Pancreas (tissue), 10 donors: ENCODE data around the gene TAPBP. TPM values are rescaled to one million over a fixed set of nuclear protein-coding genes. Genes with fewer than 3 reads are reported as not detected.

Experiments used
- ATAC-seq, 4 donors: fragments of 200-7000 bp; cut with Tn5 transposase; one replicate each; pipeline versions ENCODE4 v1.8.0 to v1.9.1; 2020; ENCODE audit warnings: mild to moderate bottlenecking in 4 of 4, moderate library complexity in 4 of 4
- DNase-seq, 6 donors: peaks; one replicate each; pipeline ENCODE4 v3.0.0-alpha.2; 2020
- FAIRE-seq: peaks from 2 replicates; lab custom pipeline; 2012; peaks lifted over from hg19 to GRCh38; lab: Jason Lieb, UNC
- H3K27ac ChIP-seq, 4 donors: fragments of 200-600 bp; sonication (generic); 1 replicate in 3 of 4; 2 replicates in 1 of 4; pipeline versions ENCODE4 v1.5.0 to v1.8.0; 2020
- H3K27me3 ChIP-seq, 4 donors: fragments of 200-600 bp; one replicate each; pipeline ENCODE4 v1.8.0; 2021
- H3K36me3 ChIP-seq, 3 donors: fragments of 200-600 bp; sonication (generic) in 1 of 3; one replicate each; pipeline versions ENCODE4 v1.5.0 to v1.8.0; 2020 to 2021
- H3K4me1 ChIP-seq, 3 donors: fragments of 200-600 bp; one replicate each; pipeline ENCODE4 v1.8.0; 2021
- H3K4me3 ChIP-seq, 4 donors: fragments of 200-600 bp; sonication (generic) in 2 of 4; one replicate each; pipeline versions ENCODE4 v1.5.0 to v1.8.0; 2020 to 2021
- H3K9me3 ChIP-seq, 4 donors: fragments of 200-600 bp; one replicate each; pipeline ENCODE4 v1.8.0; 2021
- CTCF ChIP-seq, 4 donors: fragments of 200-600 bp; sonication (generic) in 3 of 4; IDR thresholded peaks; one replicate each; pipeline versions ENCODE4 v1.5.0 to v1.8.0; 2021; ENCODE audit warnings: antibody characterized with exemption in 4 of 4
- WGBS, 2 donors: extraction: QIAGEN DNeasy Blood & Tissue Kit; methylation state at CpG; one replicate each; pipeline ENCODE4 v1.1.7; 2013; 5-methylcytosine and 5-hydroxymethylcytosine counted together
- intact Hi-C, 3 donors: fragments of 100-400 bp; cut with DNase I; formaldehyde crosslinking; loops; one replicate each; pipeline versions ENCODE4 v1.11.1 to v1.14.2; 2022
- microRNA-seq, 2 donors: library from miRNA; unstranded; fragments of <30 nt; microRNA quantifications; one replicate each; pipeline versions ENCODE4 to v1.1.0, GENCODE V29; 2019 to 2020
- polyA plus RNA-seq, 2 donors: library from polyadenylated mRNA; stranded (reverse); fragments of 200-250 nt; gene quantifications; one replicate each; pipeline ENCODE4 v1.2.3, GENCODE V29; 2013
- total RNA-seq, 6 donors: library from RNA; stranded (reverse); fragmentation: NEBNext Ultra II Directional in 4 of 6; extraction: Animal tissue kit (Norgen Biotek cat#: 25700) in 4 of 6; gene quantifications; one replicate each; pipeline versions ENCODE4 v1.2.1 to v1.2.4, GENCODE V29; 2021 to 2023
- donor health status: healthy with polysubstance abuse.
- donor health status: DM: no; HTN: no; CAD: no; lungs with moderate emphysema.
- donor health status: DM: no; HTN: no; CAD: no.
- donor health status: control.
- donor health status: control.
- donor health status: Bipolar disorder and iron deficiency.
- donor health status: DM: yes; HTN: yes; CAD: no.
- donor health status: DM: no; HTN: no; CAD: no.
- donor health status: DM: no; HTN: no; CAD: no.
- donor health status: DM: yes; HTN: yes; CAD: no.

The TAPBP gene
- total and polyA plus RNA-seq, 8 donors: 28.0 to 152 (median 41.2) TPM

GRCh38 chr6:33252759-33253158 is 61.1 kb downstream of the TAPBP start:
- peaks cover 0 to 6% (median 0%) of the 10 kb centered on the region in 3 donors for H3K4me1 ChIP-seq
- H3K9me3 ChIP-seq: no peaks in the 10 kb centered on the region
- no peak for FAIRE-seq
- peaks cover 0 to 9% (median 5%) of the 10 kb centered on the region in 3 donors for H3K36me3 ChIP-seq
- no peak for TF ChIP-seq CTCF (IDR thresholded peaks at IDR 0.05)
- ATAC-seq: no peak
- no peak overlapping the region for H3K27ac ChIP-seq
- no peak overlapping the region for H3K4me3 ChIP-seq
- H3K27me3 ChIP-seq: no peaks in the 10 kb centered on the region
- DNase-seq: no peak
- intact Hi-C loops: no loop called here

- Histone ChIP-seq H3K4me1 (peaks cover 0 to 6% (median 0%) of the 10 kb centered on the region in 3 donors), H3K36me3 (peaks cover 0 to 5% (median 0%) of the 10 kb centered on the region in 3 donors), H3K27ac (no peak overlapping the region), H3K4me3 (no peak overlapping the region), H3K9me3 (no peaks in the 10 kb centered on the region), H3K27me3 (no peaks in the 10 kb centered on the region)
- TF ChIP-seq CTCF (IDR thresholded peaks at IDR 0.05): no peak
- WGBS, 2 donors: 81 to 88% methylated on average over 6 of the region's 6 CpGs
- ATAC-seq: no peak
- no peak for FAIRE-seq
- intact Hi-C loops: no loop called here
- no peak for DNase-seq
These were observed 62.4 kb downstream of the TAPBP start for GRCh38 chr6:33251395-33252012.

- H3K4me3 ChIP-seq: no peak overlapping the region
- H3K27me3 ChIP-seq: no peaks in the 10 kb centered on the region
- peaks cover 0 to 5% (median 0%) of the 10 kb centered on the region in 3 donors for H3K36me3 ChIP-seq
- TF ChIP-seq CTCF (IDR thresholded peaks at IDR 0.05): no peak
- WGBS, 2 donors: 93 to 96% methylated on average over 13 of the region's 13 CpGs
- no peaks in the 10 kb centered on the region for H3K9me3 ChIP-seq
- no peak for ATAC-seq
- H3K4me1 ChIP-seq: peaks cover 0 to 6% (median 0%) of the 10 kb centered on the region in 3 donors
- H3K27ac ChIP-seq: no peak overlapping the region
- no peak for FAIRE-seq
- no peak for DNase-seq
- intact Hi-C loops: no loop called here
These were observed 63.1 kb downstream of the TAPBP start for GRCh38 chr6:33250731-33251130.

GRCh38 chr6:33249732-33250630 is 63.9 kb downstream of the TAPBP start:
- 13 to 20% methylated on average over 15 of the region's 15 CpGs for WGBS, 2 donors
- no peak for FAIRE-seq
- peak in 5 of 6 donors; percentile 21 to 62 (median 35) for DNase-seq

More at GRCh38 chr6:33249732-33250630, 63.9 kb downstream of the TAPBP start:
- peak overlapping the region; percentile 73 to 87 (median 80) for H3K27ac ChIP-seq
- no peak for TF ChIP-seq CTCF (IDR thresholded peaks at IDR 0.05)
- peak overlapping the region; percentile 24 to 54 (median 38) for H3K4me3 ChIP-seq
- peaks cover 0 to 6% (median 0%) of the 10 kb centered on the region in 3 donors for H3K4me1 ChIP-seq
- intact Hi-C loops: loop anchor here in 2 of 3 donors (5.0 kb wide), 2 partner anchors 88 to 238 kb away; no protein-coding TSS in a partner anchor
- ATAC-seq: no peak
- H3K27me3 ChIP-seq: no peaks in the 10 kb centered on the region
- peaks cover 0 to 3% (median 0%) of the 10 kb centered on the region in 3 donors for H3K36me3 ChIP-seq
- no peaks in the 10 kb centered on the region for H3K9me3 ChIP-seq

Small RNAs within 50 kb of the gene (microRNA-seq; reads per million reads assigned to microRNA genes)
- gene MIR6834 (0 reads per million in 2 donors), gene MIR6873 (0 reads per million in 2 donors)

Other genes starting within 250 kb of the TAPBP start
- 100 to 1,000 TPM in 1 of 6 donors, 10 to 100 TPM in 2, 1 to 10 TPM in 3; 8.7 to 162 (median 13.5) TPM for gene HLA-DPA1, start 240.4 kb downstream of the TAPBP start, total RNA-seq
- gene HLA-DPA1, start 240.4 kb downstream of the TAPBP start, polyA plus RNA-seq: 1 to 10 TPM; 5.5 to 9.1 TPM
- 100 to 1,000 TPM in 1 of 6 donors, 10 to 100 TPM in 5; 11.8 to 156 (median 23.3) TPM for gene HLA-DPB1, start 238.1 kb downstream of the TAPBP start, total RNA-seq
- gene HLA-DPB1, start 238.1 kb downstream of the TAPBP start, polyA plus RNA-seq: 10 to 100 TPM; 16.7 to 20.8 TPM
- under 1 TPM; 0.15 to 0.75 (median 0.36) TPM for gene COL11A2, start 121.6 kb downstream of the TAPBP start, total RNA-seq
- 1 to 10 TPM; 2.9 to 3.1 TPM for gene COL11A2, start 121.6 kb downstream of the TAPBP start, polyA plus RNA-seq
- gene RXRB, start 113.4 kb downstream of the TAPBP start, total RNA-seq: 10 to 100 TPM; 20.1 to 30.9 (median 21.9) TPM
- 10 to 100 TPM; 48.8 to 68.3 TPM for gene RXRB, start 113.4 kb downstream of the TAPBP start, polyA plus RNA-seq
- gene SLC39A7, start 113.2 kb downstream of the TAPBP start, total RNA-seq: 10 to 100 TPM; 41.6 to 87.5 (median 64.5) TPM
- 100 to 1,000 TPM in 1 of 2 donors, 10 to 100 TPM in 1; 53.9 to 111 TPM for gene SLC39A7, start 113.2 kb downstream of the TAPBP start, polyA plus RNA-seq
- gene HSD17B8, start 109.4 kb downstream of the TAPBP start, total RNA-seq: 10 to 100 TPM; 20.9 to 47.3 (median 31.4) TPM
- gene HSD17B8, start 109.4 kb downstream of the TAPBP start, polyA plus RNA-seq: 10 to 100 TPM; 36.2 to 47.4 TPM
- gene RING1, start 105.6 kb downstream of the TAPBP start, total RNA-seq: 10 to 100 TPM; 15.0 to 28.0 (median 20.1) TPM
- gene RING1, start 105.6 kb downstream of the TAPBP start, polyA plus RNA-seq: 10 to 100 TPM; 47.4 to 57.6 TPM
- gene VPS52, start 42.2 kb downstream of the TAPBP start, total RNA-seq: 10 to 100 TPM; 23.2 to 37.5 (median 24.8) TPM
- 10 to 100 TPM; 50.1 to 62.2 TPM for gene VPS52, start 42.2 kb downstream of the TAPBP start, polyA plus RNA-seq
- gene RPS18, start 42.0 kb downstream of the TAPBP start, total RNA-seq: 1,000 to 10,000 TPM; 1,052 to 2,464 (median 1,700) TPM
- 1,000 to 10,000 TPM; 2,817 to 3,510 TPM for gene RPS18, start 42.0 kb downstream of the TAPBP start, polyA plus RNA-seq
- 1 to 10 TPM; 2.1 to 5.4 (median 2.6) TPM for gene B3GALT4, start 37.0 kb downstream of the TAPBP start, total RNA-seq
- 1 to 10 TPM; 5.6 to 8.7 TPM for gene B3GALT4, start 37.0 kb downstream of the TAPBP start, polyA plus RNA-seq
- gene WDR46, start 24.8 kb downstream of the TAPBP start, total RNA-seq: 10 to 100 TPM; 17.7 to 28.8 (median 26.2) TPM
- gene WDR46, start 24.8 kb downstream of the TAPBP start, polyA plus RNA-seq: 10 to 100 TPM; 90.1 to 96.8 TPM
- gene PFDN6, start 24.5 kb downstream of the TAPBP start, total RNA-seq: 10 to 100 TPM in 5 of 6 donors, 1 to 10 TPM in 1; 9.7 to 19.9 (median 19.0) TPM
- gene PFDN6, start 24.5 kb downstream of the TAPBP start, polyA plus RNA-seq: 100 to 1,000 TPM in 1 of 2 donors, 10 to 100 TPM in 1; 76.2 to 119 TPM
- 10 to 100 TPM; 24.5 to 70.8 (median 30.2) TPM for gene RGL2, start 15.1 kb downstream of the TAPBP start, total RNA-seq
- 100 to 1,000 TPM in 1 of 2 donors, 10 to 100 TPM in 1; 87.3 to 121 TPM for gene RGL2, start 15.1 kb downstream of the TAPBP start, polyA plus RNA-seq
- 10 to 100 TPM in 2 of 6 donors, 1 to 10 TPM in 4; 6.7 to 13.1 (median 9.3) TPM for gene ZBTB22, start 3.7 kb upstream of the TAPBP start, total RNA-seq
- gene ZBTB22, start 3.7 kb upstream of the TAPBP start, polyA plus RNA-seq: 10 to 100 TPM; 10.8 to 14.3 TPM
- 10 to 100 TPM; 12.9 to 22.5 (median 15.6) TPM for gene DAXX, start 8.9 kb upstream of the TAPBP start, total RNA-seq
- gene DAXX, start 8.9 kb upstream of the TAPBP start, polyA plus RNA-seq: 10 to 100 TPM; 18.1 to 24.6 TPM
- gene KIFC1, start 77.7 kb upstream of the TAPBP start, total RNA-seq: 1 to 10 TPM in 1 of 6 donors, under 1 TPM in 5; 0.14 to 1.5 (median 0.52) TPM
- gene KIFC1, start 77.7 kb upstream of the TAPBP start, polyA plus RNA-seq: under 1 TPM; 0.19 to 0.42 TPM
- gene PHF1, start 96.9 kb upstream of the TAPBP start, total RNA-seq: 10 to 100 TPM; 28.5 to 68.0 (median 47.2) TPM
- 100 to 1,000 TPM; 143 to 192 TPM for gene PHF1, start 96.9 kb upstream of the TAPBP start, polyA plus RNA-seq
- 10 to 100 TPM; 65.0 to 99.6 (median 78.1) TPM for gene CUTA, start 104.0 kb upstream of the TAPBP start, total RNA-seq
- gene CUTA, start 104.0 kb upstream of the TAPBP start, polyA plus RNA-seq: 100 to 1,000 TPM in 1 of 2 donors, 10 to 100 TPM in 1; 96.7 to 204 TPM
- gene SYNGAP1, start 106.0 kb upstream of the TAPBP start, total RNA-seq: 10 to 100 TPM in 1 of 6 donors, 1 to 10 TPM in 5; 4.6 to 11.0 (median 5.6) TPM
- 10 to 100 TPM in 1 of 2 donors, 1 to 10 TPM in 1; 8.3 to 16.4 TPM for gene SYNGAP1, start 106.0 kb upstream of the TAPBP start, polyA plus RNA-seq
- 1 to 10 TPM; 1.7 to 4.7 (median 3.6) TPM for gene ZBTB9, start 140.5 kb upstream of the TAPBP start, total RNA-seq
- 1 to 10 TPM; 1.7 to 3.6 TPM for gene ZBTB9, start 140.5 kb upstream of the TAPBP start, polyA plus RNA-seq